ENCODE data around the gene CEP55. TPM values are rescaled to one million over a fixed set of nuclear protein-coding genes. Genes with fewer than 3 reads are reported as not detected.

Gene CEP55
- total and polyA plus RNA-seq, 4 donors, result under 0.01 to 4.1 (median 0.46) TPM

- TF ChIP-seq, protein P1, sequence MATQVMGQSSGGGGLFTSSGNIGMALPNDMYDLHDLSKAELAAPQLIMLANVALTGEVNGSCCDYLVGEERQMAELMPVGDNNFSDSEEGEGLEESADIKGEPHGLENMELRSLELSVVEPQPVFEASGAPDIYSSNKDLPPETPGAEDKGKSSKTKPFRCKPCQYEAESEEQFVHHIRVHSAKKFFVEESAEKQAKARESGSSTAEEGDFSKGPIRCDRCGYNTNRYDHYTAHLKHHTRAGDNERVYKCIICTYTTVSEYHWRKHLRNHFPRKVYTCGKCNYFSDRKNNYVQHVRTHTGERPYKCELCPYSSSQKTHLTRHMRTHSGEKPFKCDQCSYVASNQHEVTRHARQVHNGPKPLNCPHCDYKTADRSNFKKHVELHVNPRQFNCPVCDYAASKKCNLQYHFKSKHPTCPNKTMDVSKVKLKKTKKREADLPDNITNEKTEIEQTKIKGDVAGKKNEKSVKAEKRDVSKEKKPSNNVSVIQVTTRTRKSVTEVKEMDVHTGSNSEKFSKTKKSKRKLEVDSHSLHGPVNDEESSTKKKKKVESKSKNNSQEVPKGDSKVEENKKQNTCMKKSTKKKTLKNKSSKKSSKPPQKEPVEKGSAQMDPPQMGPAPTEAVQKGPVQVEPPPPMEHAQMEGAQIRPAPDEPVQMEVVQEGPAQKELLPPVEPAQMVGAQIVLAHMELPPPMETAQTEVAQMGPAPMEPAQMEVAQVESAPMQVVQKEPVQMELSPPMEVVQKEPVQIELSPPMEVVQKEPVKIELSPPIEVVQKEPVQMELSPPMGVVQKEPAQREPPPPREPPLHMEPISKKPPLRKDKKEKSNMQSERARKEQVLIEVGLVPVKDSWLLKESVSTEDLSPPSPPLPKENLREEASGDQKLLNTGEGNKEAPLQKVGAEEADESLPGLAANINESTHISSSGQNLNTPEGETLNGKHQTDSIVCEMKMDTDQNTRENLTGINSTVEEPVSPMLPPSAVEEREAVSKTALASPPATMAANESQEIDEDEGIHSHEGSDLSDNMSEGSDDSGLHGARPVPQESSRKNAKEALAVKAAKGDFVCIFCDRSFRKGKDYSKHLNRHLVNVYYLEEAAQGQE (IDR thresholded peaks at IDR 0.05), result no peak
- no peak for TF ChIP-seq HNF4G (IDR thresholded peaks at IDR 0.05)
- no peak overlapping the region for H3K9ac ChIP-seq (ENCODE audit: low read depth in 1 of 2, low read length in 2 of 2)
- H3K4me3 ChIP-seq (ENCODE audit: low read depth in 1 of 3, low read length in 3 of 3), result no peak overlapping the region
- H3K27ac ChIP-seq (ENCODE audit: low read depth in 1 of 2, low read length in 2 of 2), result no peak overlapping the region
- 61% methylated on average over 3 of the region's 3 CpGs for WGBS
- H3K9me3 ChIP-seq (ENCODE audit: control insufficient read depth in 4 of 4, low read length in 3 of 4), result no peaks in the 10 kb centered on the region
- H3K27me3 ChIP-seq (ENCODE audit: control insufficient read depth in 4 of 4, insufficient read depth in 4 of 4, low read length in 3 of 4), result peaks cover 0 to 11% (median 6%) of the 10 kb centered on the region in 4 donors
- DNase-seq (ENCODE audit: low spot score), result no peak
- H3K36me3 ChIP-seq (ENCODE audit: control insufficient read depth in 4 of 4, insufficient read depth in 3 of 4, low read depth in 1 of 4, low read length in 3 of 4), result no peaks in the 10 kb centered on the region
- H3K4me1 ChIP-seq (ENCODE audit: control insufficient read depth in 4 of 4, insufficient read depth in 4 of 4, low read length in 3 of 4), result peaks cover 13 to 19% (median 15%) of the 10 kb centered on the region in 4 donors
Observed at GRCh38 chr10:93570383-93570782, 74.0 kb downstream of the CEP55 start.

GRCh38 chr10:93572606-93573005 lies 76.2 kb downstream of the CEP55 start:
- Histone ChIP-seq H3K4me3 (ENCODE audit: low read depth in 1 of 3, low read length in 3 of 3) (no peak overlapping the region), H3K9ac (ENCODE audit: low read depth in 1 of 2, low read length in 2 of 2) (no peak overlapping the region), H3K36me3 (ENCODE audit: control insufficient read depth in 4 of 4, insufficient read depth in 3 of 4, low read depth in 1 of 4, low read length in 3 of 4) (no peaks in the 10 kb centered on the region), H3K9me3 (ENCODE audit: control insufficient read depth in 4 of 4, low read length in 3 of 4) (no peaks in the 10 kb centered on the region), H3K27ac (ENCODE audit: low read depth in 1 of 2, low read length in 2 of 2) (no peak overlapping the region), H3K27me3 (ENCODE audit: control insufficient read depth in 4 of 4, insufficient read depth in 4 of 4, low read length in 3 of 4) (peaks cover 0 to 5% (median 1%) of the 10 kb centered on the region in 4 donors), H3K4me1 (ENCODE audit: control insufficient read depth in 4 of 4, insufficient read depth in 4 of 4, low read length in 3 of 4) (peaks cover under 1 to 5% (median 3%) of the 10 kb centered on the region in 4 donors)
- 90% methylated on average over 2 of the region's 2 CpGs for WGBS
- TF ChIP-seq, protein P2, sequence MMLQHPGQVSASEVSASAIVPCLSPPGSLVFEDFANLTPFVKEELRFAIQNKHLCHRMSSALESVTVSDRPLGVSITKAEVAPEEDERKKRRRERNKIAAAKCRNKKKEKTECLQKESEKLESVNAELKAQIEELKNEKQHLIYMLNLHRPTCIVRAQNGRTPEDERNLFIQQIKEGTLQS (IDR thresholded peaks at IDR 0.05), result no peak
- TF ChIP-seq NR2F2 (IDR thresholded peaks at IDR 0.05) (no peak), EGR1 (IDR thresholded peaks at IDR 0.05; ENCODE audit: low read depth in 2 of 2) (no peak), YY1 (IDR thresholded peaks at IDR 0.05) (no peak), SP1 (IDR thresholded peaks at IDR 0.05) (no peak), JUND (IDR thresholded peaks at IDR 0.05) (no peak), CTCF (IDR thresholded peaks at IDR 0.05; ENCODE audit: low read depth, low read length, missing input control) (no peak), HNF4A (conservative IDR thresholded peaks at IDR 0.05) (no peak), TAF1 (conservative IDR thresholded peaks at IDR 0.05) (no peak), RXRA (IDR thresholded peaks at IDR 0.05) (no peak)
- TF ChIP-seq, protein P3, sequence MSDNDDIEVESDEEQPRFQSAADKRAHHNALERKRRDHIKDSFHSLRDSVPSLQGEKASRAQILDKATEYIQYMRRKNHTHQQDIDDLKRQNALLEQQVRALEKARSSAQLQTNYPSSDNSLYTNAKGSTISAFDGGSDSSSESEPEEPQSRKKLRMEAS (IDR thresholded peaks at IDR 0.05), result no peak
- TF ChIP-seq, protein P4, sequence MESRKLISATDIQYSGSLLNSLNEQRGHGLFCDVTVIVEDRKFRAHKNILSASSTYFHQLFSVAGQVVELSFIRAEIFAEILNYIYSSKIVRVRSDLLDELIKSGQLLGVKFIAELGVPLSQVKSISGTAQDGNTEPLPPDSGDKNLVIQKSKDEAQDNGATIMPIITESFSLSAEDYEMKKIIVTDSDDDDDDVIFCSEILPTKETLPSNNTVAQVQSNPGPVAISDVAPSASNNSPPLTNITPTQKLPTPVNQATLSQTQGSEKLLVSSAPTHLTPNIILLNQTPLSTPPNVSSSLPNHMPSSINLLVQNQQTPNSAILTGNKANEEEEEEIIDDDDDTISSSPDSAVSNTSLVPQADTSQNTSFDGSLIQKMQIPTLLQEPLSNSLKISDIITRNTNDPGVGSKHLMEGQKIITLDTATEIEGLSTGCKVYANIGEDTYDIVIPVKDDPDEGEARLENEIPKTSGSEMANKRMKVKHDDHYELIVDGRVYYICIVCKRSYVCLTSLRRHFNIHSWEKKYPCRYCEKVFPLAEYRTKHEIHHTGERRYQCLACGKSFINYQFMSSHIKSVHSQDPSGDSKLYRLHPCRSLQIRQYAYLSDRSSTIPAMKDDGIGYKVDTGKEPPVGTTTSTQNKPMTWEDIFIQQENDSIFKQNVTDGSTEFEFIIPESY (IDR thresholded peaks at IDR 0.05), result no peak
- no peak for DNase-seq (ENCODE audit: low spot score)
